PC-3 (cell line): ENCODE results near the gene UBL7. TPM values are rescaled to one million over a fixed set of nuclear protein-coding genes. Genes with fewer than 3 reads are reported as not detected.

Experiments
- ATAC-seq: fragments of 200-7000 bp; cut with Tn5 transposase; 2 replicates; pipeline ENCODE4 v1.9.1; 2020; ENCODE audit warnings: mild to moderate bottlenecking, moderate library complexity
- BruUV-seq: library from RNA; stranded (reverse); fragments of 400-500 nt; replicated peaks from 2 replicates; lab custom pipeline; 2021; lab: Mats Ljungman, UMichigan
- CTCF ChIA-PET: fragments of 300-600 bp; sonication (Branson Sonifier 250); formaldehyde crosslinking; loops from one replicate; lab custom pipeline; 2022; ENCODE audit warnings: antibody characterized with exemption; lab: Charles Lee
- POLR2A ChIA-PET: fragments of 300-600 bp; sonication (Branson Sonifier 250); formaldehyde crosslinking; loops from one replicate; lab custom pipeline; 2022; ENCODE audit warnings: antibody characterized with exemption; ENCODE audit not compliant: unreplicated experiment; lab: Charles Lee
- DNase-seq: peaks from one replicate; pipeline ENCODE4 v3.0.0-alpha.2; 2015
- H2AFZ ChIP-seq: fragments of 300-600 bp; sonication (generic); 2 replicates; pipeline ENCODE4 v1.6.0; 2016; ENCODE audit warnings: antibody characterized with exemption, low read length
- H3F3A ChIP-seq: fragments of 300-600 bp; sonication (generic); one replicate; pipeline ENCODE4 v1.6.0; 2017; ENCODE audit warnings: antibody characterized with exemption, low read length, control low read depth, mild to moderate bottlenecking; ENCODE audit not compliant: unreplicated experiment
- H3K27ac ChIP-seq: fragments of 300-600 bp; sonication (generic); 2 replicates; pipeline ENCODE4 v1.5.1; 2016; ENCODE audit warnings: mild to moderate bottlenecking, low read length
- H3K27me3 ChIP-seq: fragments of 300-600 bp; sonication (generic); 2 replicates; pipeline ENCODE4 v1.6.1; 2016; ENCODE audit warnings: low read length, mixed read lengths
- H3K36me3 ChIP-seq: fragments of 300-600 bp; sonication (generic); 2 replicates; pipeline ENCODE4 v1.6.1; 2016; ENCODE audit warnings: low read depth, mixed run types, low read length, mixed read lengths
- H3K4me1 ChIP-seq: fragments of 300-600 bp; sonication (generic); 2 replicates; pipeline ENCODE4 v1.5.1; 2016; ENCODE audit warnings: low read length; ENCODE audit not compliant: insufficient read depth
- H3K4me2 ChIP-seq: fragments of 300-600 bp; sonication (generic); 2 replicates; pipeline ENCODE4 v1.6.0; 2016; ENCODE audit warnings: low read length
- H3K4me3 ChIP-seq: fragments of 300-600 bp; sonication (generic); 2 replicates; pipeline ENCODE4 v1.5.1; 2016; ENCODE audit warnings: mild to moderate bottlenecking, low read length, mixed read lengths
- H3K79me2 ChIP-seq: fragments of 300-600 bp; sonication (generic); 2 replicates; pipeline ENCODE4 v1.6.1; 2017; ENCODE audit warnings: low read length, mixed read lengths
- H3K9ac ChIP-seq: fragments of 300-600 bp; sonication (generic); 2 replicates; pipeline ENCODE4 v1.6.0; 2016; ENCODE audit warnings: mild to moderate bottlenecking, low read length
- H3K9me2 ChIP-seq: fragments of 300-600 bp; sonication (generic); replicated peaks from 2 replicates; pipeline ENCODE4 v1.6.1; 2016; ENCODE audit warnings: mixed run types, low read length, mixed read lengths
- H3K9me3 ChIP-seq: fragments of 300-600 bp; sonication (generic); 2 replicates; pipeline ENCODE4 v1.6.1; 2016; ENCODE audit warnings: low read length, mixed read lengths
- H4K20me1 ChIP-seq: fragments of 300-600 bp; sonication (generic); 2 replicates; pipeline ENCODE4 v1.6.1; 2016; ENCODE audit warnings: low read length, mixed read lengths
- CTCF ChIP-seq: fragments of 300-600 bp; sonication (generic); conservative IDR thresholded peaks from 2 replicates; pipeline ENCODE4 v1.5.1; 2017; ENCODE audit warnings: antibody characterized with exemption, low read depth, mild to moderate bottlenecking, low read length
- EZH2 ChIP-seq: fragments of 300-600 bp; sonication (generic); IDR thresholded peaks from one replicate; pipeline ENCODE4 v1.6.1; 2017; ENCODE audit warnings: antibody characterized with exemption, mild to moderate bottlenecking, low read length; ENCODE audit not compliant: unreplicated experiment
- EZH2phosphoT487 ChIP-seq: fragments of 300-600 bp; sonication (generic); IDR thresholded peaks from 2 replicates; pipeline ENCODE4 v1.6.1; 2018; ENCODE audit warnings: mild to moderate bottlenecking, antibody characterized with exemption, low read length, borderline replicate concordance
- intact Hi-C: fragments of 100-400 bp; cut with micrococcal nuclease; formaldehyde crosslinking; loops from 2 replicates; pipeline ENCODE4 v1.9.0; 2023
- total RNA-seq: library from RNA; depleted of rRNA; stranded (reverse); fragments of >200 nt; gene quantifications from 2 replicates; pipeline ENCODE4 v1.2.3, GENCODE V29; 2014

Gene UBL7
- total RNA-seq, 1 experiment from 2014 or later: 57.1 TPM

GRCh38 chr15:74434263-74435136, 26.5 kb downstream of the UBL7 start:
- H3K27ac ChIP-seq: peak overlapping the region; percentile 41; the same call in 1 of the 2 replicates
- H3K9me2 ChIP-seq: no peaks in the 10 kb centered on the region
- BruUV-seq: TSS peak; percentile 77
- peak overlapping the region; percentile 86 for H3K4me2 ChIP-seq
- ChIA-PET POLR2A (interaction anchor here (0.6 kb wide), 2 partner anchors 106 to 182 kb away, joined by 3 to 16 read pairs; no protein-coding TSS in a partner anchor), CTCF (no interaction called here)
- H3K27me3 ChIP-seq: no peaks in the 10 kb centered on the region
- no peaks in the 10 kb centered on the region for H3F3A ChIP-seq
- peak overlapping the region; percentile 94 for H3K4me3 ChIP-seq
- peaks cover 38% of the 10 kb centered on the region for H4K20me1 ChIP-seq
- H3K9me3 ChIP-seq: no peaks in the 10 kb centered on the region
- H3K36me3 ChIP-seq: peaks cover 16% of the 10 kb centered on the region; the same call in 1 of the 2 replicates
- DNase-seq: no peak
- H3K9ac ChIP-seq: peak overlapping the region; percentile 44; the same call in 1 of the 2 replicates
- H2AFZ ChIP-seq: peak overlapping the region; percentile 64; the same call in 1 of the 2 replicates
- TF ChIP-seq CTCF (no peak), EZH2phosphoT487 (no peak), EZH2 (no peak)
- ATAC-seq: no peak
- H3K79me2 ChIP-seq: peaks cover 52% of the 10 kb centered on the region
- H3K4me1 ChIP-seq: peaks cover 36% of the 10 kb centered on the region
- intact Hi-C loops: loop anchor here (5.0 kb wide), 1 partner anchor 37 kb away; no protein-coding TSS in a partner anchor

GRCh38 chr15:74433592-74434262, 27.2 kb downstream of the UBL7 start, which contains the start of gene SEMA7A:
Gene SEMA7A, minus strand, starts transcription at chr15:74433958. Its CDS starts 40 bp downstream, at chr15:74433918.
- H3K9me2 ChIP-seq: no peaks in the 10 kb centered on the region
- intact Hi-C loops: loop anchor here (1.0 to 5.0 kb wide), 2 partner anchors 13 to 36 kb away; no protein-coding TSS in a partner anchor
- ChIA-PET POLR2A (interaction anchor here (0.6 kb wide), 1 partner anchor 183 kb away, joined by 16 read pairs; no protein-coding TSS in a partner anchor), CTCF (no interaction called here)
- peak within 1 kb of the TSS; percentile 64; the same call in 1 of the 2 replicates for H2AFZ ChIP-seq
- no peak for TF ChIP-seq CTCF
- no peak for TF ChIP-seq EZH2phosphoT487
- TF ChIP-seq EZH2: no peak
- DNase-seq (peak; percentile 83), ATAC-seq (peak; percentile 72)
- H3K9ac ChIP-seq: peak within 1 kb of the TSS; percentile 91
- peak within 1 kb of the TSS; percentile 99 for H3K4me2 ChIP-seq
- H3K4me3 ChIP-seq: peak within 1 kb of the TSS; percentile 94
- H3K9me3 ChIP-seq: no peaks in the 10 kb centered on the region
- no peaks in the 10 kb centered on the region for H3K27me3 ChIP-seq
- BruUV-seq: no TSS peak
- peak within 1 kb of the TSS; percentile 53 for H3K27ac ChIP-seq
- peaks cover 16% of the 10 kb centered on the region; the same call in 1 of the 2 replicates for H3K36me3 ChIP-seq
- H3K79me2 ChIP-seq: peaks cover 59% of the 10 kb centered on the region
- peaks cover 45% of the 10 kb centered on the region for H4K20me1 ChIP-seq
- H3K4me1 ChIP-seq: peaks cover 44% of the 10 kb centered on the region
- H3F3A ChIP-seq: no peaks in the 10 kb centered on the region
